ENCODE data around the gene ANKRD60. TPM values are rescaled to one million over a fixed set of nuclear protein-coding genes. Genes with fewer than 3 reads are reported as not detected.

Gene ANKRD60
- total RNA-seq, 4 donors from 2014 or later = not detected

- 79 to 86% methylated on average over 3 of the region's 3 CpGs for WGBS, 2 donors
- H3K4me3 ChIP-seq = no peak overlapping the region
- no peak overlapping the region for H3K27ac ChIP-seq
- TF ChIP-seq EP300 (IDR thresholded peaks at IDR 0.05) (no peak), CTCF (IDR thresholded peaks at IDR 0.05) (no peak), POLR2A (IDR thresholded peaks at IDR 0.05) (no peak)
- H3K36me3 ChIP-seq = peaks cover 0 to 58% (median 0%) of the 10 kb centered on the region in 3 donors
- H3K4me1 ChIP-seq = peaks cover 0 to 21% (median 0%) of the 10 kb centered on the region in 4 donors
- H3K27me3 ChIP-seq = no peaks in the 10 kb centered on the region
- DNase-seq (ENCODE audit: low spot score in 2 of 2) = no peak
- H3K9me3 ChIP-seq = no peaks in the 10 kb centered on the region
These were observed 33.2 kb upstream of the ANKRD60 start for GRCh38 chr20:58261660-58262059.

GRCh38 chr20:58260006-58260405 is 31.6 kb upstream of the ANKRD60 start:
- H3K36me3 ChIP-seq = peaks cover 0 to 43% (median 0%) of the 10 kb centered on the region in 3 donors
- no peak overlapping the region for H3K4me3 ChIP-seq
- TF ChIP-seq POLR2A (IDR thresholded peaks at IDR 0.05) = no peak
- no peak for TF ChIP-seq EP300 (IDR thresholded peaks at IDR 0.05)
- TF ChIP-seq CTCF (IDR thresholded peaks at IDR 0.05) = no peak
- no peaks in the 10 kb centered on the region for H3K9me3 ChIP-seq
- WGBS, 2 donors = 72 to 74% methylated on average over 5 of the region's 5 CpGs
- no peak for DNase-seq (ENCODE audit: low spot score in 2 of 2)
- H3K4me1 ChIP-seq = peaks cover 0 to 21% (median 0%) of the 10 kb centered on the region in 4 donors
- H3K27ac ChIP-seq = no peak overlapping the region
- H3K27me3 ChIP-seq = no peaks in the 10 kb centered on the region

- Histone ChIP-seq H3K4me3 (no peak overlapping the region), H3K36me3 (peaks cover 0 to 12% (median 0%) of the 10 kb centered on the region in 3 donors), H3K27ac (no peak overlapping the region), H3K9me3 (no peaks in the 10 kb centered on the region), H3K27me3 (no peaks in the 10 kb centered on the region), H3K4me1 (peaks cover 0 to 21% (median 0%) of the 10 kb centered on the region in 4 donors)
- 90 to 95% methylated on average over 4 of the region's 4 CpGs for WGBS, 2 donors
- no peak for DNase-seq (ENCODE audit: low spot score in 2 of 2)
- TF ChIP-seq CTCF (IDR thresholded peaks at IDR 0.05) = no peak
- no peak for TF ChIP-seq POLR2A (IDR thresholded peaks at IDR 0.05)
- no peak for TF ChIP-seq EP300 (IDR thresholded peaks at IDR 0.05)
These were observed 28.4 kb upstream of the ANKRD60 start for GRCh38 chr20:58256842-58257241.

- Histone ChIP-seq H3K36me3 (peaks cover 0 to 15% (median 0%) of the 10 kb centered on the region in 3 donors), H3K9me3 (no peaks in the 10 kb centered on the region), H3K4me3 (no peak overlapping the region), H3K27me3 (no peaks in the 10 kb centered on the region), H3K27ac (no peak overlapping the region), H3K4me1 (peaks cover 0 to 17% (median 0%) of the 10 kb centered on the region in 4 donors)
- no peak for TF ChIP-seq POLR2A (IDR thresholded peaks at IDR 0.05)
- no peak for TF ChIP-seq CTCF (IDR thresholded peaks at IDR 0.05)
- TF ChIP-seq EP300 (IDR thresholded peaks at IDR 0.05) = no peak
- 89 to 94% methylated on average over 2 of the region's 2 CpGs for WGBS, 2 donors
- DNase-seq (ENCODE audit: low spot score in 2 of 2) = no peak
These were observed 27.9 kb upstream of the ANKRD60 start for GRCh38 chr20:58256307-58256706.

GRCh38 chr20:58254890-58255289 is 26.4 kb upstream of the ANKRD60 start:
- Histone ChIP-seq H3K27me3 (no peaks in the 10 kb centered on the region), H3K9me3 (no peaks in the 10 kb centered on the region), H3K4me1 (peaks cover 0 to 9% (median 0%) of the 10 kb centered on the region in 4 donors), H3K36me3 (peaks cover 0 to 25% (median 3%) of the 10 kb centered on the region in 3 donors), H3K4me3 (no peak overlapping the region), H3K27ac (no peak overlapping the region)
- DNase-seq (ENCODE audit: low spot score in 2 of 2) = no peak
- TF ChIP-seq EP300 (IDR thresholded peaks at IDR 0.05) = no peak
- no peak for TF ChIP-seq CTCF (IDR thresholded peaks at IDR 0.05)
- TF ChIP-seq POLR2A (IDR thresholded peaks at IDR 0.05) = no peak
